DMS153 treated with DMSO at 0.1 percent for 48 hours (cell line): ENCODE measurements around the gene TTLL11.
"Not testable (repeated sequence)": the region's sequence is repeated elsewhere in the genome, so short reads cannot be mapped to it uniquely, and the experiment has no call there.

Source experiments
- DNase-seq: peaks from one replicate; lab custom pipeline; 2025; ENCODE audit not compliant: unreplicated experiment; lab: John Stamatoyannopoulos, UW

The TTLL11 gene

GRCh38 chr9:122085260-122085659 is 7.8 kb downstream of the TTLL11 start:
- DNase-seq, result no peak

- no peak for DNase-seq
Measured at GRCh38 chr9:122084026-122084675, 9.0 kb downstream of the TTLL11 start.

DNA sequence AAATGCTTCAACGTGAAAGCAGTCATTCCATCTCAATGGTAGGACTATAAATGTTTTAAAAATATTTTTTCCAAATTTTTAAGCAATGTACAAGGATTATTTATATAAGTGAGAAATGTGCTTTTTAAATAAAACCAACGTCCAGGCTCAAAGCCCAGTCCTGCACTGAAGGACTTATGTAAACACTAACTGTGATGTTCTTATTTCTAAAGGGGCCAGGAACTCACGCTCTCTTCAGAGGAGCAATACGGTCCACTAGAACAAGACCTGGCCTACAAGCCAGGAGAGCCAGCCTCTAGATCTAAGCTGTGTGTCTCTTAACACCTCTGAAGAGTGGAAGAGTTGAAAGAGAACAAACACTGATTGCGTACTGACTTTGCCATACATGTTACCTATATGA is 12.1 kb downstream of the TTLL11 start:
- no peak for DNase-seq

DNA sequence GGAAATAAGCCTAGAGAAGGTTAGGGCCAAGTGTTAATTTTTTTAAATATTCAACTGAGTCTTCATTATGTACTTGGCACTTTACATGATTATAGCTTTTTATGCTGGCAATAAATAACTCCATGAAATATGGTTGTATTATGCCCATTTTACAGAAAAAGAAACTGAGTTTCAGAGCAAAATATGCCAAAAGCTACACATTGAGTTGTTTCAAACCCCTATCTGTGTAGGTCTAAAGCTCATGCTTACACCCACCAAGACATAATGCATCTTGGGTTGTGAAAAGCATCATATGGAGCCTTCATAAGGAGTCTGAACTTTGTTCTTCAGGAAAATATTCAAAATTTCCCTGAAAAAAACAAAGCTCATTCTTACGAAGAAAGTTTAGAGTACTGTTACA is 14.6 kb downstream of the TTLL11 start:
- DNase-seq, result no peak

DNA sequence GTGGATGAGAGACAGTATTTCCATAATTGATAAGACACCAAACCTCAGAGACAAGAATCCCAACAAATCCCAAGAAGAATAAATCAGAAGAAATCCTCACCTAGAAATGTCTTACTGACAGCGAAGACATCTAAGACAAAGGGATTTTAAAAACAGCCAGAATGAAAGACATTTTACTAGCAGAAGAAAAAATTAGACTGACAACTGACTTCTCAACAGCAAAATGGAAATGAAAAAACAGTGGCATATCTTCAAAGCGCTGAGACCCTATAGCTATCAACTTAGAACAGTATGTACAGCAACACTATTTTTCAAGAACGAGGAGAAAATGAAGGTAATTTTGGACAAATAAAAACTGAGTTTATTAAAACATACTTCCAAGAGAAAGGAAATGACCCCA is 16.3 kb downstream of the TTLL11 start:
- no peak for DNase-seq

DNA sequence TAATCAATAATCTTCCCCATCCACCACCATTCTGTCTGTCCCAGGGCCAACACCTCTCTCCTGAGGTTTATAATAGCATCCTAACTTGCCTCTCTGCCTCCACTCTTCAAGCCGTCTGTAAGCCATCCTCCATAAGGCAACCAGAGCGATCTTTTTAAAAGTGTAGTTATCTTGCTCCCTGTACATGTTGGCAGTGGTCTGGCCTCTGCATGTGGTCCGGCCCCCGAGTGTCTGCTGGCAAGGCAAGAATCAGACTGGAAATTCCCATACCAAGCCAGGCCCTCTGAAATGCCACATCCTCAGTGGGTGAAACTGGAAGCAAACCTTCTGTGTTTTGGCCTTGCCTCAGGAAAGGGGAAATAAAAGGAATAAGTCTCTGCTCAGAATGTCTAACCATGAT is 17.0 kb downstream of the TTLL11 start:
- DNase-seq, result no peak

GRCh38 chr9:122075135-122076030 is 17.7 kb downstream of the TTLL11 start:
- no peak for DNase-seq

- no peak for DNase-seq
Measured at GRCh38 chr9:122071715-122072114, 21.4 kb downstream of the TTLL11 start.

- DNase-seq, result no peak
Measured at GRCh38 chr9:122070728-122071515, 22.2 kb downstream of the TTLL11 start.

GRCh38 chr9:122066680-122067079 is 26.4 kb downstream of the TTLL11 start:
- not testable (repeated sequence) for DNase-seq

- DNase-seq, result no peak
Measured at GRCh38 chr9:122065923-122066629, 27.0 kb downstream of the TTLL11 start.

DNA sequence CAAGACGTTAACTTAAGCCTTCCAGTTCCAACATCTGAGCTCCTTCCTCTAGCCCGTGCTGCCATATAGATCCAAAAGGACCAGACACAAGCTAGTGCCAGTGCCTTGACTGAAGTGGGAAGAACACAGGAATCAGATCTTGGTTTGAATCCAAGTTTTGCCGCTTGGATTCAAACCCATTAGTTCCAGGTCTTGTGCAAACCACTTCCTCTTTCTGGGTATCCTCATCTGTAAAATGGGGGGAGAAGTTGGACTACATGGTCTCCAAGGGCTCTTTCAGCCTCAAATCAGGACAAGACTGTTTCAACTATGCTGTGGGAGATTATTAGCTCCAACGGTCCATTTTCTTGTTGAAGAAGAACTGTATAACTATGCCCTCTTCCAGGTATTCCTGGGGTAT is 32.6 kb downstream of the TTLL11 start:
- DNase-seq, result no peak

GRCh38 chr9:122059955-122060324 is 33.2 kb downstream of the TTLL11 start:
- DNase-seq, result no peak

GRCh38 chr9:122059214-122059954 is 33.7 kb downstream of the TTLL11 start:
- DNase-seq, result no peak

DNA sequence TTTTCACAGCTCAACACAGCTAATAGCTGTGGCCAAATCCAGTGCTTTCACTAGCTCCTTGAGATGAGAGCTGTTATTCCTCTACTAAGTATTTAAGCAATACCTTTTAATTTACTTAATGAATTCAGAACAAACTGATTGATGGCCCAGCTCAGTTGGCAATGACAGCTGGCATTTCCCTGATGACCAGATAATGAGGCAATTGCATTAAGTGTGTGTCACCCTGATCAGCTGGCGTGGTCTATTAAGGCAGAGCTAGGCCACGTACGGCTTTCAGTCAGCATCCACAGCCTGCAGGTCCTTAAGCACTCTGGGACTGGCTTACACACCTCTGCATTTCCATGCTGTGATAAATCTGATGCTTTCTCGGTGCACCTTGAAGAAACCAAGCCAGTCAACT is 34.4 kb downstream of the TTLL11 start:
- no peak for DNase-seq

DNA sequence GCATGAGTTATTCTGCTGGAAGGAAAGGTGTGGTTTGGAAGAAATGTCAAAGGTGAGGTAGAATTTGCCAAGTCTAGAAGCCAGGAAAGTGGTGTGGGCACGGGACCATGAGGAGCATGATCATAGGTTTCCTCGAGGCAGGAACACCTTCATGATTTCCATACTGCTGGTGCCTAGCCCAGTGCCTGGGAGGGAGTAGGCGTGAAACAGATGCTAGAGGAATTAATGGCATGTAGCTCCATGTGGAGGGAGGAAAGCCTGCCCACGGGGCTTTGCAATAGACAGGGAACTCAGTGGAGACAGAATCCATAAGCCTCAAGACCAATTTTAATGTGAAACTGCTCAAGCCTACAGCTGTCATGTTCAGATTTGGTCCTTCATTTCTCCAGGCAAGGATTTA is 35.1 kb downstream of the TTLL11 start:
- DNase-seq, result no peak

- DNase-seq, result no peak
Measured at GRCh38 chr9:122057211-122057610, 35.9 kb downstream of the TTLL11 start.

- no peak for DNase-seq
Measured at GRCh38 chr9:122056484-122056883, 36.6 kb downstream of the TTLL11 start.

GRCh38 chr9:122055701-122056100 is 37.4 kb downstream of the TTLL11 start:
- no peak for DNase-seq

DNA sequence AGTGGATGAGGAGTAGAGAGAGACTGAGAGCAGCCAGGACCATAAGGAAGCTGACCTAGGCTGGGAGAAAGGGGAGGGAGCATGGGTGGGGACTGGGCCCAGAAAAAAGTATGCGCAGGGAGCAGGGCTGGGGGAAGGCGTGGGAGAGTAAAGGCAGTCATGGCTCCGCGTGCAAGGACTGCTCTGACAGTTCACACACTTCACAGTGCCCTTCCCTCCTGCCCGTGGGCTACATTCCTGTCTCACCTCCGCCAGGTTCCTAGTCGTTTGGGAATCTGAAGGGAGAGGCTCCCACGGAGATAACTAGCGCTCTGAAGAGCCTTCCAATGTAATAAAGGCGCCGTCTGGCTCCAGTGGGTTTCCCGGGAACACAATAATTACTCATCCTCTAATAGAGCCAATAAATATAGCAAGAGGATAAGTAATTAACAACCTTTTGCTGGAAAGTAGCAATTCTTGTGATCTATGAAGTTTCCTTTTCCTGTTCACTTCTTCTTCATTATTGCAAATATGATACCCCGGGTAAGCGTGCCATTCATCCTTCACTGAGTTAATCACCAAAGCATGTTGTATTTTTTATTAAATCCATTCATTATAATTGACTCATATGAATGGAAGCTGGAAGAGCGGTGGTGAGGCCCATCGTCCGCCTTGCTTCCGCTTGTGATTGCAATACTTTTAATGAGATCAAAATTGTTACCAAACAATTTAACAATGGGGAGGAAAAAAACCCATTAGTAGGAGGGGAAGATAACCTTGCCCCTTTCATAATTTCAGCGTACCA is 39.3 kb downstream of the TTLL11 start:
- no peak for DNase-seq
